ENCODE results near the gene ANXA9. TPM values are rescaled to one million over a fixed set of nuclear protein-coding genes. Genes with fewer than 3 reads are reported as not detected.

The ANXA9 gene
- total RNA-seq, 8 experiments from 2014 or later = 0.54 to 1.7 (median 1.3) TPM

GRCh38 chr1:151011154-151011850, 29.2 kb downstream of the ANXA9 start:
- Histone ChIP-seq H3K27ac (no peak overlapping the region), H3K4me3 (no peak overlapping the region)
- in situ Hi-C loops (cut with MboI; ENCODE audit: low pct_unique_long_range_greater_than_20kb in 2 of 9, low sequenced_read_pairs in 9 of 9, unreplicated experiment in 9 of 9) = no loop called here

DNA sequence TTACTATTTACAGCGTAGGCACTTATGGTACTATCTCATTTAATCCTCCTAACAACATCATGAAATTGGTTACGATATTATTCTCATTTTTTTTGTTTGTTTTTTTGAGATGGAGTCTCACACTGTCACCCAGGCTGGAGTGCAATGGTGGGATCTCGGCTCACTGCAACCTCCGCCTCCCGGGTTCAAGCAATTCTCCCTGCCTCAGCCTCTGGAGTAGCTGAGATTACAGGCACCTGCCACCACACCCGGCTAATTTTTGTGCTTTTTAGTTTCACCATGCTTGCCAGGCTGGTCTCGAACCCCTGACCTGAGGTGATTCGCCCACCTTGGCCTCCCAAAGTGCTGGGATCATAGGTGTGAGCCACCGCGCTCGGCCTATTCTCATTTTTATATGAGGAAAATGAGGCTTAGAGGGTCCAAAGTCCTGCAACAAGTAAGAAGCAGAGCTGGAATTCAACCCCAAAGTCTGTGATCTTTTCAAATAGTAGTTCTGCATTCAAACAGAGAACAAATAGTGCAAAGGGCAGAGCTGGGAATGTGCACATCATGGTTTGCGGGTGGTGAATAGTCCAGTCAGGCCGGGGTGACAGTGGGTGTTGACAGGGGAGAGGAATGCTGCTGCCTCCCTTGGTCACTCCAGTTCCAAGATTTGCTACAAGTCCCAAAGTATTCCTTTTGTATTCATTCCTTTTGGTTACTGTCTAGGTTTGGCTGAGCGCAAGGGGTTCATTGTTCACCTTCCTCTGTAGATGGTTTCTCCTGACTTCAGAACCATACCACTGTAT, 30.8 kb downstream of the ANXA9 start:
- Histone ChIP-seq H3K4me1 (replicated peaks in 1 of 2) (peaks cover 8 to 9% of the 10 kb centered on the region in 2 donors), H3K4me3 (no peak overlapping the region), H3K27ac (no peak overlapping the region)
- 59 to 94% (median 89%) methylated on average over 1 to 14 of the region's 14 CpGs; no CpG with 5 or more reads in 1 of the 10 experiments for WGBS, 10 experiments
- ATAC-seq (replicated peaks in 6 of 8) = peak in 1 of 8 experiments; percentile 39
- in situ Hi-C loops (cut with MboI; ENCODE audit: low pct_unique_long_range_greater_than_20kb in 2 of 9, low sequenced_read_pairs in 9 of 9, unreplicated experiment in 9 of 9) = no loop called here

More at GRCh38 chr1:151011154-151011850, 29.2 kb downstream of the ANXA9 start:
- peaks cover 20 to 21% of the 10 kb centered on the region in 2 donors for H3K4me1 ChIP-seq (replicated peaks in 1 of 2)
- no peak for ATAC-seq (replicated peaks in 6 of 8)
- 10 to 100% (median 78%) methylated on average over 1 to 4 of the region's 4 CpGs; no CpG with 5 or more reads in 2 of the 10 experiments for WGBS, 10 experiments

GRCh38 chr1:151013518-151013917, 31.4 kb downstream of the ANXA9 start:
- no peak overlapping the region for H3K27ac ChIP-seq
- in situ Hi-C loops (cut with MboI; ENCODE audit: low pct_unique_long_range_greater_than_20kb in 2 of 9, low sequenced_read_pairs in 9 of 9, unreplicated experiment in 9 of 9) = no loop called here
- peaks cover 7 to 8% of the 10 kb centered on the region in 2 donors for H3K4me1 ChIP-seq (replicated peaks in 1 of 2)
- 60 to 100% (median 82%) methylated on average over 2 of the region's 2 CpGs; no CpG with 5 or more reads in 2 of the 10 experiments for WGBS, 10 experiments
- H3K4me3 ChIP-seq = no peak overlapping the region
- peak in 1 of 8 experiments; percentile 7 for ATAC-seq (replicated peaks in 6 of 8)

GRCh38 chr1:151024540-151025146, 42.6 kb downstream of the ANXA9 start:
- 17 to 100% (median 53%) methylated on average over 1 to 5 of the region's 6 CpGs; no CpG with 5 or more reads in 4 of the 10 experiments for WGBS, 10 experiments
- ATAC-seq (replicated peaks in 6 of 8) = peak; percentile 76 to 96 (median 86)
- Histone ChIP-seq H3K4me1 (replicated peaks in 1 of 2) (no peaks in the 10 kb centered on the region), H3K27ac (no peak overlapping the region), H3K4me3 (no peak overlapping the region)
- in situ Hi-C loops (cut with MboI; ENCODE audit: low pct_unique_long_range_greater_than_20kb in 2 of 9, low sequenced_read_pairs in 9 of 9, unreplicated experiment in 9 of 9) = no loop called here

- Histone ChIP-seq H3K4me1 (replicated peaks in 1 of 2) (no peaks in the 10 kb centered on the region), H3K4me3 (no peak overlapping the region), H3K27ac (no peak overlapping the region)
- in situ Hi-C loops (cut with MboI; ENCODE audit: low pct_unique_long_range_greater_than_20kb in 2 of 9, low sequenced_read_pairs in 9 of 9, unreplicated experiment in 9 of 9) = no loop called here
- no peak for ATAC-seq (replicated peaks in 6 of 8)
Observed at GRCh38 chr1:151026460-151026859, 44.4 kb downstream of the ANXA9 start.

- 90 to 100% (median 97%) methylated on average over 3 to 8 of the region's 8 CpGs for WGBS, 10 experiments
- Histone ChIP-seq H3K27ac (no peak overlapping the region), H3K4me1 (replicated peaks in 1 of 2) (no peaks in the 10 kb centered on the region), H3K4me3 (no peak overlapping the region)
- no peak for ATAC-seq (replicated peaks in 6 of 8)
- in situ Hi-C loops (cut with MboI; ENCODE audit: low pct_unique_long_range_greater_than_20kb in 2 of 9, low sequenced_read_pairs in 9 of 9, unreplicated experiment in 9 of 9) = no loop called here
Observed at GRCh38 chr1:151032164-151032563, 50.1 kb downstream of the ANXA9 start.

DNA sequence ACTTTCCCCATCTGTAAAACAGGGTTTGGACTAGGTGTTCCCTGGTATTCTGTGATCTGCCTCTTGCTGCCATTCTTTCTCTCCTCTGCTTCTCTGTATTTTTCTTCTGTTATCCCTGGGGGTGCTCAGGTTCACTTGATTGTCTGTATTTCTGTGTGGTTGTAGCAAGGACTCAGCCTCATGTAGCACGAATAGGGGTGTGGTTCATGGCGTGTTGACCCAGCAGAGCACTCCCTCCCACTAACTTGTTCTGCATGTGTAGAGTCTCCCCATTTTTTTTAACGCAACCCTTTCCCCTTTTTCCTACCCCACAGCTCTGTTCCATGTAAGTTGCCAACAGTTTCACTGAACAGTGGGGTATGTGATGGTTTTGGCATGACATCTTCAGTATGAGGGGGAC, 53.1 kb downstream of the ANXA9 start:
- Histone ChIP-seq H3K4me1 (replicated peaks in 1 of 2) (no peaks in the 10 kb centered on the region), H3K27ac (no peak overlapping the region), H3K4me3 (no peak overlapping the region)
- ATAC-seq (replicated peaks in 6 of 8) = peak in 1 of 8 experiments; percentile 32
- WGBS, 10 experiments = 78 to 100% (median 84%) methylated on average over 1 to 3 of the region's 3 CpGs; no CpG with 5 or more reads in 3 of the 10 experiments
- in situ Hi-C loops (cut with MboI; ENCODE audit: low pct_unique_long_range_greater_than_20kb in 2 of 9, low sequenced_read_pairs in 9 of 9, unreplicated experiment in 9 of 9) = no loop called here

DNA sequence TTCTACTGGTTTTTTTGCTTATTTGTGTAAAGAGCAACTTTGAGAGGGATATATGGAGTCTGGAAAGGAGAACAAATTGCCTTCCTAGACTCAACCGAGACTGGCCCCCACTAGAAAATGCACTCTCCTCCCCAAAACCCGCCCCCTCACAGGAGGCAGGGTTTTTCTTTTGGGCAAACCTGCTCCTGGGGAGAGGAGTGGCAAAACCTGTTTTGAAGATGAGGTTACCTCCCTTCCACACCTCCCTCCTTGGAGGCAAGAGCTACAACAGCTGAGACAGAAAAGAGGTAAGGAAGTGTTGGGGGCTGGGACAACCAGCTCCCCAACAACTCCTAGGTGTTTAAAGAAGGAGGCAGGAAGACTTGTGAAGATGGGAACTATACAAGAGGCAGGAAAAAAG, 54.3 kb downstream of the ANXA9 start, which contains the start of gene BNIPL:
BNIPL (plus strand) TSS at position 231 of the 400 bp plus-strand sequence; CDS start at position 371, 140 bp downstream.
- ATAC-seq (replicated peaks in 6 of 8) = no peak
- Histone ChIP-seq H3K4me3 (no peak within 1 kb of the TSS), H3K4me1 (replicated peaks in 1 of 2) (no peaks in the 10 kb centered on the region), H3K27ac (no peak within 1 kb of the TSS)
- in situ Hi-C loops (cut with MboI; ENCODE audit: low pct_unique_long_range_greater_than_20kb in 2 of 9, low sequenced_read_pairs in 9 of 9, unreplicated experiment in 9 of 9) = no loop called here
- WGBS, 10 experiments = 0 to 100% (median 35%) methylated on average over 1 to 2 of the region's 2 CpGs; no CpG with 5 or more reads in 6 of the 10 experiments

DNA sequence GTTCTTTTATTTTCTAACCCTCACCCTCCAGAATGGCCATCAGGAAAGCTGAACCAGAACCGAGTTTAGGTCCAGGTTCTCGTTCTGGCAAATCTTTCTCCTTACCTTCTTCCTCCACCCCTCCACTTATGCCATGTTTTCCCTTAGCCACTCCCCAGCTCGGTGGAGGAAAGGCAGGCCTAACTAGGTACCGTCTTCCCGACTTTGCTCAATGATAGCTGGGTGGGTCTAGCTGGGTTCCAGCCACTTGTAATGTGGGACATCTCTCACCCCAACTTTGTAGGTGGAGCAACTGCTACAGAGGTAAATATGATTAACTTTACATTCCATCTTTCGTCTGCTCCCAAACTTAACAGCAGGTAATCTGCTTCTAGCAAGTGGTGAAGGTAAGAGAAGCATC, 54.9 kb downstream of the ANXA9 start:
- no peaks in the 10 kb centered on the region for H3K4me1 ChIP-seq (replicated peaks in 1 of 2)
- WGBS, 10 experiments = 47 to 100% (median 77%) methylated on average over 1 to 6 of the region's 6 CpGs; no CpG with 5 or more reads in 2 of the 10 experiments
- ATAC-seq (replicated peaks in 6 of 8) = no peak
- in situ Hi-C loops (cut with MboI; ENCODE audit: low pct_unique_long_range_greater_than_20kb in 2 of 9, low sequenced_read_pairs in 9 of 9, unreplicated experiment in 9 of 9) = no loop called here
- H3K4me3 ChIP-seq = no peak overlapping the region
- H3K27ac ChIP-seq = no peak overlapping the region

DNA sequence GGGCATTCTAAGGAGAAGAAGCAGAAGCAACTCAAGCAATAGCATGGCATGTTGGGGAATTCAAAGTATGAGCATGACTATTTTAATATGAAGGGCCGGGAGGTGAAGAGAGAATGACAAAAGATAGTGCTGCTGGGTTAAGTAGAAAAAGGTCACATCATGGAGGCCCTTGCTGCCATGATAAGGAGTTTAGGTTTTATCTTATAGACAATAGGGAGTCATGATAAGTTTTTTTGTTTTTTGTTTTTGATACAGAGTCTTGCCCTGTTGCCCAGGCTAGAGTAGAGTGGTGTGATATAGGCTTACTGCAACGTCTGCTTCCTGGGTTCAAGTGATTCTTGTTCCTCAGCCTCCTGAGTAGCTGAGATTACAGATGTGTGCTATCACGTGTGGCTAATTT, 57.4 kb downstream of the ANXA9 start:
- Histone ChIP-seq H3K27ac (no peak overlapping the region), H3K4me3 (no peak overlapping the region), H3K4me1 (replicated peaks in 1 of 2) (no peaks in the 10 kb centered on the region)
- ATAC-seq (replicated peaks in 6 of 8) = no peak
- WGBS, 10 experiments = 43 to 100% (median 79%) methylated on average over 1 to 3 of the region's 3 CpGs; no CpG with 5 or more reads in 2 of the 10 experiments
- in situ Hi-C loops (cut with MboI; ENCODE audit: low pct_unique_long_range_greater_than_20kb in 2 of 9, low sequenced_read_pairs in 9 of 9, unreplicated experiment in 9 of 9) = no loop called here

GRCh38 chr1:151043163-151043562, 61.1 kb downstream of the ANXA9 start:
- Histone ChIP-seq H3K27ac (no peak overlapping the region), H3K4me3 (no peak overlapping the region), H3K4me1 (replicated peaks in 1 of 2) (peaks cover 2 to 4% of the 10 kb centered on the region in 2 donors)
- 57 to 100% (median 100%) methylated on average over 1 of the region's 1 CpG; no CpG with 5 or more reads in 3 of the 10 experiments for WGBS, 10 experiments
- in situ Hi-C loops (cut with MboI; ENCODE audit: low pct_unique_long_range_greater_than_20kb in 2 of 9, low sequenced_read_pairs in 9 of 9, unreplicated experiment in 9 of 9) = no loop called here
- ATAC-seq (replicated peaks in 6 of 8) = no peak

All from motor neuron (in vitro differentiated cells).